ENCODE measurements around the gene ZNF296. TPM values are rescaled to one million over a fixed set of nuclear protein-coding genes. Genes with fewer than 3 reads are reported as not detected.
A peak's percentile ranks its signal among the peaks of the same experiment; 100 is the strongest.

The ZNF296 gene
- total RNA-seq, 2 donors from 2014 or later: 2.1 to 8.5 TPM

GRCh38 chr19:45078390-45079062 lies 2.2 kb upstream of the ZNF296 start:
- H3K27me3 Mint-ChIP-seq (ENCODE audit: insufficient read depth): no peaks in the 10 kb centered on the region
- H3K4me1 ChIP-seq (ENCODE audit: control insufficient read depth, insufficient read depth, low read length): peaks cover 10% of the 10 kb centered on the region
- TF ChIP-seq CTCF (conservative IDR thresholded peaks at IDR 0.05): no peak
- H3K9me3 ChIP-seq (ENCODE audit: control insufficient read depth, low read length): no peaks in the 10 kb centered on the region
- peak overlapping the region; percentile 99 for H3K4me3 Mint-ChIP-seq
- no peaks in the 10 kb centered on the region for H3K27me3 ChIP-seq (ENCODE audit: control insufficient read depth, insufficient read depth, low read length, poor library complexity, severe bottlenecking)
- H3K36me3 Mint-ChIP-seq (ENCODE audit: low read depth): peaks cover 25% of the 10 kb centered on the region
- peaks cover 20% of the 10 kb centered on the region for H3K36me3 ChIP-seq (ENCODE audit: control insufficient read depth, insufficient read depth, low read length)
- WGBS, 2 experiments (ENCODE audit: insufficient coverage in 1 of 2, insufficient read length in 1 of 2): 66 to 92% methylated on average over 5 to 10 of the region's 10 CpGs
- peak overlapping the region; percentile 99 for H3K4me3 ChIP-seq (ENCODE audit: low read length)
- H3K27ac ChIP-seq (ENCODE audit: low read depth, low read length): no peak overlapping the region
- DNase-seq: no peak
- peak overlapping the region; percentile 98 for H3K9ac ChIP-seq (ENCODE audit: extremely low read depth, low read length, poor library complexity, severe bottlenecking)
- peak overlapping the region; percentile 35 for H3K27ac Mint-ChIP-seq
- H3K4me1 Mint-ChIP-seq: peaks cover 35% of the 10 kb centered on the region
- no peaks in the 10 kb centered on the region for H3K9me3 Mint-ChIP-seq

GRCh38 chr19:45076851-45077730 lies 813 bp upstream of the ZNF296 start:
- no peaks in the 10 kb centered on the region for H3K27me3 Mint-ChIP-seq (ENCODE audit: insufficient read depth)
- H3K36me3 Mint-ChIP-seq (ENCODE audit: low read depth): peaks cover 19% of the 10 kb centered on the region
- H3K4me3 Mint-ChIP-seq: peak overlapping the region; percentile 99
- H3K4me1 Mint-ChIP-seq: peaks cover 31% of the 10 kb centered on the region
- H3K9ac ChIP-seq (ENCODE audit: extremely low read depth, low read length, poor library complexity, severe bottlenecking): peak overlapping the region; percentile 17
- H3K27me3 ChIP-seq (ENCODE audit: control insufficient read depth, insufficient read depth, low read length, poor library complexity, severe bottlenecking): no peaks in the 10 kb centered on the region
- H3K9me3 ChIP-seq (ENCODE audit: control insufficient read depth, low read length): no peaks in the 10 kb centered on the region
- H3K9me3 Mint-ChIP-seq: no peaks in the 10 kb centered on the region
- no peak for DNase-seq
- TF ChIP-seq CTCF (conservative IDR thresholded peaks at IDR 0.05): no peak
- H3K27ac Mint-ChIP-seq: peak overlapping the region; percentile 93
- H3K36me3 ChIP-seq (ENCODE audit: control insufficient read depth, insufficient read depth, low read length): peaks cover 13% of the 10 kb centered on the region
- no peak overlapping the region for H3K27ac ChIP-seq (ENCODE audit: low read depth, low read length)
- H3K4me3 ChIP-seq (ENCODE audit: low read length): peak overlapping the region; percentile 82
- WGBS, 2 experiments (ENCODE audit: insufficient coverage in 1 of 2, insufficient read length in 1 of 2): 71 to 82% methylated on average over 10 to 15 of the region's 15 CpGs
- peaks cover 10% of the 10 kb centered on the region for H3K4me1 ChIP-seq (ENCODE audit: control insufficient read depth, insufficient read depth, low read length)

- no peak overlapping the region for H3K27ac ChIP-seq (ENCODE audit: low read depth, low read length)
- H3K36me3 ChIP-seq (ENCODE audit: control insufficient read depth, insufficient read depth, low read length): peaks cover 10% of the 10 kb centered on the region
- H3K9me3 ChIP-seq (ENCODE audit: control insufficient read depth, low read length): no peaks in the 10 kb centered on the region
- no peaks in the 10 kb centered on the region for H3K9me3 Mint-ChIP-seq
- H3K36me3 Mint-ChIP-seq (ENCODE audit: low read depth): peaks cover 19% of the 10 kb centered on the region
- peak overlapping the region; percentile 85 for H3K27ac Mint-ChIP-seq
- peak overlapping the region; percentile 3 for H3K9ac ChIP-seq (ENCODE audit: extremely low read depth, low read length, poor library complexity, severe bottlenecking)
- peak overlapping the region; percentile 82 for H3K4me3 ChIP-seq (ENCODE audit: low read length)
- H3K4me1 ChIP-seq (ENCODE audit: control insufficient read depth, insufficient read depth, low read length): peaks cover 10% of the 10 kb centered on the region
- H3K27me3 Mint-ChIP-seq (ENCODE audit: insufficient read depth): no peaks in the 10 kb centered on the region
- H3K4me1 Mint-ChIP-seq: peaks cover 17% of the 10 kb centered on the region
- H3K27me3 ChIP-seq (ENCODE audit: control insufficient read depth, insufficient read depth, low read length, poor library complexity, severe bottlenecking): no peaks in the 10 kb centered on the region
- peak; percentile 88 for DNase-seq
- no peak for TF ChIP-seq CTCF (conservative IDR thresholded peaks at IDR 0.05)
- 2 to 4% methylated on average over 11 to 20 of the region's 26 CpGs for WGBS, 2 experiments (ENCODE audit: insufficient coverage in 1 of 2, insufficient read length in 1 of 2)
- H3K4me3 Mint-ChIP-seq: peak overlapping the region; percentile 76
Measured at GRCh38 chr19:45075301-45076028, 813 bp downstream of the ZNF296 start.
